HG02981 (cell line): ENCODE results near the gene AGMO.

Experiments
- ATAC-seq: cut with Tn5 transposase; IDR thresholded peaks from one replicate; pipeline ENCODE4 v1.9.1; 2021; ENCODE audit warnings: mild to moderate bottlenecking, moderate library complexity; ENCODE audit not compliant: unreplicated experiment

Gene AGMO

DNA sequence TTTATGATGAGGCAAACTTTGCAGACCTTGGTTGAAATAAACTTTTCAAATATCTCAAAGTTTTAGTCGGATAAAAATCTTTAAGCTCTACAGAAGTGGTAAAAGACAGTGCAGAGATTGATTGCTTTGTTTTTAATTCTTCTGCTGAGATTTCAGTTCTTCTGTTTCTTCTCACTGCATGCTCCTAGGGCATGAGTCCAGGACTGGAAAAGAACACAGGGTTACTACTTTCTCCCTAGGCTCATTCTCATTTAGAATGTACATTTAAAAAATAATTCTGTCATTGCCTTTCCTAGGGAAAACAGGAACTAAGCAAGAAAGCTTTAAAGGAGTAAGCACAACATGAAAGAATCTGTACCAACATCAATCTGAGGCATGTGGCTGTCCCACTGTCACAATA lies 402.6 kb downstream of the AGMO start:
- ATAC-seq, result no peak

DNA sequence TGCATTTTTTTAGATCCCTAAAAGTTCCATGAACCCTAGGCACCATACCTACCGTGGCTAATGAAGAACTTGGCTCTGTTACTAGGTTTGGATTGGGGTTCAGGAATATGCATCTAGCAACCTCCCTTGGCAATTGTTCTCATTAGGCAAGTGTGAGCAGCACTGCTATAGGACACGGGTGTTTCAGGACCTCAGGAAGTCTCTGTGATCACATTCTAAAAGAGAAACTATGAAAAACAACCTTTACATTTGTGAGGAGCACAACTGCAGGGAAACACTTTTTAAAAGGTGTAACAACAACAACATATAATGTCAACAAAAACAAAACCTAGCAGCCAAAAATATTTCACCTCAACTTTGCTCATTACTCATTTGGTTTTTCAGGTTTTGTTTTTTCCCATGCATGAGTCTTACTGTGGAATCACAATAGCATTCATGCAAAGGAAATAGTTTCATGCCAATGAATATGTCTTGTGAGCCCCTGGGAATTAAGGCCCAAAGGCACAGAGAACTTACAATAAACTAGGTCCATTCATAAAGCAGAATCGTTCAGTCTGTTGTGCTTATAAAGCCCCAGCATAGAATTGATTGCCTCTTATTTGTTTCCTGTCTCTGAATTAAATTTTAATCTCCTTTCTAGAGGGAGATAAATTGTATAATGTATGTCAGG lies 403.5 kb downstream of the AGMO start:
- ATAC-seq, result no peak
